K562 (cell line): ENCODE results near the gene NAT8. TPM values are rescaled to one million over a fixed set of nuclear protein-coding genes. Genes with fewer than 3 reads are reported as not detected.
"Not testable (repeated sequence)": the region's sequence is repeated elsewhere in the genome, so short reads cannot be mapped to it uniquely, and the experiment has no call there.

Experiments used
- ATAC-seq: fragments of 200-7000 bp; cut with Tn5 transposase; 3 replicates; pipeline ENCODE4 v1.9.1; 2020; ENCODE audit warnings: moderate library complexity
- BruUV-seq: library from RNA; stranded (reverse); fragments of 400-500 nt; replicated peaks from 2 replicates; lab custom pipeline; 2021; lab: Mats Ljungman, UMichigan
- CTCF ChIA-PET: fragments of 300-600 bp; formaldehyde crosslinking; extraction: SDS; loops from one replicate; lab custom pipeline; 2021; ENCODE audit warnings: low intra/inter-chr PET ratio; lab: Yijun Ruan, JAX
- POLR2A ChIA-PET: fragments of 300-600, 350-650 bp; sonication (Branson Sonifier 250); formaldehyde crosslinking; extraction: SDS; loops from one replicate; lab custom pipeline; 2021; ENCODE audit warnings: antibody characterized with exemption, inconsistent platforms; lab: Yijun Ruan, JAX
- DNase-seq, 4 experiments: peaks; one replicate each; pipeline versions ENCODE4 v3.0.0 to v3.0.0-alpha.2; 2011 to 2018; ENCODE audit warnings: low spot score in 3 of 4, mixed read lengths in 3 of 4; ENCODE audit errors: extremely low read depth in 1 of 4
- FAIRE-seq: peaks from 2 replicates; lab custom pipeline; 2011; peaks lifted over from hg19 to GRCh38; lab: Jason Lieb, UNC
- H2AFZ ChIP-seq: 2 replicates; pipeline ENCODE4 v1.6.0; 2011; ENCODE audit warnings: low read depth, low read length, control low read depth, inconsistent platforms
- H3K27ac ChIP-seq: fragments of 200-600 bp; 3 replicates; pipeline ENCODE4 v1.8.0; 2011; ENCODE audit warnings: low read depth, mild to moderate bottlenecking, control low read depth, inconsistent platforms, low read length, moderate library complexity, mixed read lengths; ENCODE audit errors: extremely low read depth
- H3K27me3 ChIP-seq, 2 experiments: fragments of 300-600 bp in 1 of 2; 2 replicates in 1 of 2; 3 replicates in 1 of 2; pipeline versions ENCODE4 v1.6.0 to v1.8.0; 2011; ENCODE audit warnings: inconsistent platforms in 2 of 2, low read length in 2 of 2, mild to moderate bottlenecking in 1 of 2, mixed read lengths in 1 of 2, moderate library complexity in 1 of 2; ENCODE audit not compliant: control insufficient read depth in 2 of 2, insufficient read depth in 2 of 2
- H3K36me3 ChIP-seq: fragments of 300-600 bp; 3 replicates; pipeline ENCODE4 v1.8.0; 2011; ENCODE audit warnings: mild to moderate bottlenecking, low read length, inconsistent platforms; ENCODE audit not compliant: control insufficient read depth, insufficient read depth
- H3K4me1 ChIP-seq, 2 experiments: fragments of 200-600 bp in 1 of 2; replicated peaks in 1 of 2; 2 replicates in 1 of 2; 3 replicates in 1 of 2; pipeline versions ENCODE4 v1.5.1 to v1.8.0; 2011; ENCODE audit warnings: inconsistent platforms in 2 of 2, low read length in 2 of 2, mild to moderate bottlenecking in 1 of 2, mixed read lengths in 1 of 2, moderate library complexity in 1 of 2; ENCODE audit not compliant: control insufficient read depth in 2 of 2, insufficient read depth in 2 of 2
- H3K4me2 ChIP-seq: 2 replicates; pipeline ENCODE4 v1.6.1; 2011; ENCODE audit warnings: low read length, control low read depth, inconsistent platforms, mixed read lengths; ENCODE audit not compliant: insufficient read depth
- H3K4me3 ChIP-seq: fragments of 200-600 bp; sonication (generic), shearing (Covaris generic); 2 replicates; pipeline ENCODE4 v1.5.1; 2016; ENCODE audit warnings: control low read depth, inconsistent platforms
- H3K79me2 ChIP-seq: fragments of 200-600 bp; 3 replicates; pipeline ENCODE4 v1.8.0; 2011; ENCODE audit warnings: low read length, inconsistent platforms; ENCODE audit not compliant: control insufficient read depth, insufficient read depth
- H3K9ac ChIP-seq, 2 experiments: 2 replicates each; pipeline versions ENCODE4 v1.6.0 to v1.6.1; 2011; ENCODE audit warnings: low read depth in 2 of 2, low read length in 2 of 2, control low read depth in 1 of 2, inconsistent platforms in 1 of 2, mild to moderate bottlenecking in 1 of 2, mixed read lengths in 1 of 2; ENCODE audit not compliant: insufficient read depth in 1 of 2
- H3K9me1 ChIP-seq: one replicate; pipeline ENCODE4 v1.6.0; 2011; ENCODE audit warnings: inconsistent platforms, mild to moderate bottlenecking, low read length, moderate library complexity; ENCODE audit not compliant: control insufficient read depth, insufficient read depth
- H3K9me3 ChIP-seq: replicated peaks from 2 replicates; pipeline ENCODE4 v1.5.1; 2011; ENCODE audit warnings: low read depth, low read length, inconsistent platforms; ENCODE audit not compliant: control insufficient read depth, insufficient read depth
- H4K20me1 ChIP-seq: replicated peaks from 2 replicates; pipeline ENCODE4 v1.6.1; 2011; ENCODE audit warnings: low read length, inconsistent platforms, mixed read lengths; ENCODE audit not compliant: control insufficient read depth, insufficient read depth
- ATF3 ChIP-seq, 2 experiments: fragments of 450-650 bp in 1 of 2; sonication (generic) in 1 of 2; formaldehyde crosslinking in 1 of 2; IDR thresholded peaks in 1 of 2; conservative IDR thresholded peaks in 1 of 2; 2 replicates each; pipeline versions ENCODE4 v1.6.1 to v1.8.1; 2016 to 2023; ENCODE audit warnings: mild to moderate bottlenecking in 2 of 2, moderate library complexity in 2 of 2, inconsistent platforms in 1 of 2, missing genetic modification reagents in 1 of 2
- C11orf30 ChIP-seq: fragments of 450-650 bp; IDR thresholded peaks from 2 replicates; pipeline ENCODE4 v1.6.1; 2016; ENCODE audit warnings: low read depth, mild to moderate bottlenecking
- CEBPG ChIP-seq, 3 experiments: fragments of 200-800 bp in 1 of 3; sonication (Bioruptor generic) in 1 of 3; sonication (generic) in 1 of 3; formaldehyde crosslinking in 1 of 3; IDR thresholded peaks in 2 of 3; conservative IDR thresholded peaks in 1 of 3; 2 replicates each; pipeline versions ENCODE4 v1.6.1 to v1.8.0; 2016 to 2022; ENCODE audit warnings: missing compliant biosample characterization in 2 of 3, missing genetic modification characterization in 2 of 3, mild to moderate bottlenecking in 1 of 3, missing genetic modification reagents in 1 of 3
- MAFF ChIP-seq: IDR thresholded peaks from 2 replicates; pipeline ENCODE4 v1.6.1; 2012; ENCODE audit warnings: low read length, improper control_type of control experiment
- MAFG ChIP-seq: fragments of 450-650 bp; conservative IDR thresholded peaks from 2 replicates; pipeline ENCODE4 v1.6.1; 2016; ENCODE audit warnings: missing genetic modification characterization, missing compliant biosample characterization
- MAFK ChIP-seq: IDR thresholded peaks from 2 replicates; pipeline ENCODE4 v1.6.1; 2011; ENCODE audit warnings: low read length, improper control_type of control experiment
- ZNF316 ChIP-seq: fragments of 450-650 bp; IDR thresholded peaks from 2 replicates; pipeline ENCODE4 v1.6.1; 2016
- WGBS: fragments of 100-300 bp; shearing (Covaris generic); methylation state at CpG from one replicate; pipeline ENCODE4 v1.1.6; 2016; ENCODE audit warnings: low coverage, mixed read lengths; ENCODE audit not compliant: insufficient coverage; ENCODE audit errors: missing lambda C conversion rate; 5-methylcytosine and 5-hydroxymethylcytosine counted together
- in situ Hi-C: fragments of 300-500 bp; cut with MboI; formaldehyde crosslinking; loops from 4 replicates; pipeline ENCODE4 v1.15.0; 2018; ENCODE audit warnings: inconsistent platforms, mixed read lengths
- intact Hi-C: fragments of 100-400 bp; cut with micrococcal nuclease; formaldehyde crosslinking; loops from 2 replicates; pipeline ENCODE4 v1.14.2; 2022
- polyA plus RNA-seq, 8 experiments: library from polyadenylated mRNA; depleted of rRNA in 4 of 8; stranded (reverse) in 5 of 8; unstranded in 3 of 8; fragments of >200 nt; fragmentation: Nextera tagmentation in 2 of 8; fragmentation: Illumina TruSeq in 1 of 8; extraction: Ambion mirVana in 2 of 8; extraction: Trizol in 1 of 8; gene quantifications; 2 replicates each; pipeline versions ENCODE4 v1.2.1 to v1.2.3, GENCODE V29; 2011 to 2014; ENCODE audit warnings: inconsistent platforms in 1 of 8, missing spikeins in 1 of 8
- total RNA-seq, 7 experiments: library from RNA; depleted of rRNA in 6 of 7; stranded (reverse); fragments of >200 nt in 6 of 7; fragmentation: Illumina TruSeq in 2 of 7; extraction: Trizol in 2 of 7; gene quantifications; 2 replicates each; pipeline versions ENCODE4 v1.2.1 to v1.2.3, GENCODE V29; 2011 to 2021; ENCODE audit warnings: low replicate concordance in 1 of 7

Gene NAT8
- total and polyA plus RNA-seq, 9 of the 15 experiments (the other 6 are each of a cell fraction or from before 2014, with no cell fraction given) = not detected

- H3K79me2 ChIP-seq; H3K9ac ChIP-seq; H3K4me1 ChIP-seq; DNase-seq; H3K4me2 ChIP-seq; in situ Hi-C loops; H3K9me3 ChIP-seq; CTCF ChIA-PET; POLR2A ChIA-PET; H3K4me3 ChIP-seq; BruUV-seq; H3K36me3 ChIP-seq; H3K27ac ChIP-seq; H4K20me1 ChIP-seq; H3K9me1 ChIP-seq; TF ChIP-seq ATF3 (CRISPR knock-in tag; conservative IDR thresholded peaks at IDR 0.05): not testable (repeated sequence)
- TF ChIP-seq MAFK (peak; percentile 43), ATF3 (IDR thresholded peaks at IDR 0.05) (peak; percentile 83), C11orf30 (peak; percentile 83), CEBPG (CRISPR knock-in tag; IDR thresholded peaks at IDR 0.05) (peak; percentile 38; the same call in 1 of the 2 replicates), CEBPG (tag; conservative IDR thresholded peaks at IDR 0.05 in 1 of 2, IDR thresholded peaks at IDR 0.05 in 1 of 2) (peak; percentile 6 to 80; a peak in 2 of 4 replicates), MAFG (tag) (peak; percentile 65), MAFF (peak; percentile 25; the same call in 1 of the 2 replicates), ZNF316 (peak; percentile 86)
- 1% methylated on average over 4 of the region's 6 CpGs for WGBS
- ATAC-seq (peak; percentile 37; the same call in 1 of the 3 replicates), FAIRE-seq (peak; percentile 19)
- intact Hi-C loops = loop anchor here (10.0 kb wide), 2 partner anchors 149 to 319 kb away; partner anchors contain the start of gene STAMBP
- H2AFZ ChIP-seq = peak overlapping the region; percentile 53
- peaks cover 9 to 14% of the 10 kb centered on the region in 2 experiments; a peak in 3 of 5 replicates for H3K27me3 ChIP-seq
These were observed 34.0 kb upstream of the NAT8 start for GRCh38 chr2:73676211-73676610.
